T-helper 2 cell (primary cell): ENCODE data around the gene PALM3.
"Not testable (repeated sequence)": the region's sequence is repeated elsewhere in the genome, so short reads cannot be mapped to it uniquely, and the experiment has no call there.

ENCODE experiments used
- DNase-seq, 5 experiments: peaks; one replicate each; pipeline versions ENCODE4 v3.0.0 to v3.0.0-alpha.2; 2012 to 2022

The PALM3 gene

GRCh38 chr19:14031719-14032480, 30.0 kb downstream of the PALM3 start, which contains the start of gene IL27RA:
TSS of gene IL27RA (plus strand) at chr19:14031762. CDS start at chr19:14031873, 111 bp downstream.
- DNase-seq: peak; percentile 51 to 90 (median 76)

GRCh38 chr19:14030997-14031718, 30.7 kb downstream of the PALM3 start:
- peak in 3 of 5 experiments; percentile 63 to 78 (median 76) for DNase-seq

GRCh38 chr19:14028901-14029300, 33.0 kb downstream of the PALM3 start:
- no peak for DNase-seq

DNA sequence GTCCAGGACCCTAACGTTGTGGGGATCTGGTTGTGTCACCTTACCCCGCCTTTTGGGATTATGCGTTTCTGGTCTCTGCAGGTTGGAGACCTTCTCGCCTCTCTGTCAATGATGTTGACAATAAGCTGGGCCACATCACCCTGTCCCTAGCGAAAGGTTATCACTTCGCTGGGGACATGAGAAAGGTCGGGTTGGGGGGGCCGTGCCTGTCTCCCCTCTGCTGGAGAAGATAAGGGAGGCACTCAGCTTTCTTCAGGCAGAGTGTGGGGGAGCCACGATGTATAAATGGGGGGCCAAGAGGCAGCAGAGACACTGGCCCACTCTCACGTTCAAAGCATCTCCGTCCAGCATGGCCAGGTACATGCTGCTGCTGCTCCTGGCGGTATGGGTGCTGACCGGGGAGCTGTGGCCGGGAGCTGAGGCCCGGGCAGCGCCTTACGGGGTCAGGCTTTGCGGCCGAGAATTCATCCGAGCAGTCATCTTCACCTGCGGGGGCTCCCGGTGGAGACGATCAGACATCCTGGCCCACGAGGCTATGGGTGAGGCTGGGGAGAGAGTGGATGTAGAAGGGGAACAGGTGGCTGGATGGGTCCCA, 33.9 kb downstream of the PALM3 start, which contains the start of gene RLN3:
Gene RLN3, plus strand, starts transcription at position 293 of the 595 bp plus-strand sequence. Its CDS starts 57 bp downstream, at position 350.
- DNase-seq: no peak

- not testable (repeated sequence) for DNase-seq
These were observed 35.2 kb downstream of the PALM3 start for GRCh38 chr19:14026652-14027192.

DNA sequence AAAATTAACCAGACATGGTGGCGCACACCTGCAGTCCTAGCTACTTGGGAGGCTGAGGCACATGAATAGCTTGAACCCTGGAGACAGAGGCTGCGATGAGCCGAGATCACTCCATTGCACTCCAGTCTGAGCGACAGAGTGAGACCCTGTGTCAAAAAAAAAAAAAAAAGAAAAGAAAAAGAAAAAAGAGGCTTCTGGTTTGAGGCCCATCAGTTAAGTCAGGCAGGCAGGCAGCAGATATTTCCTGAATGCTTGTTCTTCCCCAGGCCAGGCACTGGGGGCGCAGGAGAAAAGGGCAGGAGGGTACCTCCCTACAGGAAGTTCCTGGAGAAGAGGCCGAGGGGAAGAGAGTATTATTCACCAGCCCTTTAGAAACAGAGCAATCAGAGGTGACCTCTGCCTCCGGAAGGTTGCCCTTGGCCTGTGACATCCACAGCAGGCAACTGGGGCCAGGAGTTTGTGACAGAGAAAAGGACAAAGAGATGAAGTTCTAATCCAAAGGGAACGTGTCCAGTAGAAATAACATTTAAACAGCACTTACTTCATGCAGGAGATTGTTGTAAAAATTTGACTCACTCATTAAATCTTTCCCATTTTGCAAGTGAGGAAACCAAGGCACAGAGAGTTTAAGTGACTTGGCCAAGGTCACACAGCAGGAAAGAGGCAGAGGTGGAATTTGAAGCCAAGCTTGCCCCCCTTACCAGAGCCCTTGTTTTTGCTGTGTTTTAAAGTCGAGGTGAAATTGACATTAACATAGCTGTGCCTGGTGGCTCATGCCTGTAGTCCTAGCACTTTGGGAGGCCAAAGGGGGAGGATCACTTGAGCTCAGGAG, 38.3 kb downstream of the PALM3 start:
- DNase-seq: no peak

DNA sequence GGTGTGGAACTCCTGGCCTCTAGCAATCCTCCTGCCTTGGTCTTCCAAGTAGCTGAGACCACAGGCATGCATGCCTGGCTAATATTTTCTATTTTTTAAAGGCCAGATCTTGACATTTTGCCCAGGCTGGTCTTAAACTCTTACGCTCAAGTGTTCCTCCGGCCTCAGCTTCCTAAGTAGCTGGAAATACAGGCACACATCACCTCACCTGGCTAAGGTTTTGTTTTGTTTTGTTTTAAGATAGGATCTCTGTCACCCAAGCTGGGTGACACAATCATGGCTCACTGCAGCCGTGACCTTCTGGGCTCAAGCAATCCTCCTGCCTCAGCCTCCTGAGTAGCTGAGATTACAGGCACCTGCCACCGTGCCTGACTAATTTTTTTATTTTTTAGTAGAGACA, 39.4 kb downstream of the PALM3 start:
- DNase-seq: no peak

DNA sequence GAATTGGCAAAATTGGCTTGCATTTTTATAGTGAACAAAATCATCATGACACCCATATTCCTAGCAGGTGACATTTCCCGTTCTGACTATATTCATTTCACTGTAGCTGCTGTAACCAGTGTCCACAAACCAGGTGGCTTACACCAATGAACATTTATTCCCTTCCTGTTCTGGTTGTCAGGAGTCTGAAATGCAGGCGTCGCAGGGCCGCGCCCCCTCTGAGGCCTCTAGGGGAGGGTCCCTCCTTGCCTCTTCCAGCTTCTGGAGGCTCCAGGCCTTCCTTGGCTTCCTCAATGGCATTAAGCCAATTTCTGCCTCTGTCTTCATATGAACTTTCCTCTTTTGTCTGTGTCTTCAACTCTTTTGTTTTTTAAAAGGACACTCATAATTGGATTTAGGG, 40.4 kb downstream of the PALM3 start:
- no peak for DNase-seq

DNA sequence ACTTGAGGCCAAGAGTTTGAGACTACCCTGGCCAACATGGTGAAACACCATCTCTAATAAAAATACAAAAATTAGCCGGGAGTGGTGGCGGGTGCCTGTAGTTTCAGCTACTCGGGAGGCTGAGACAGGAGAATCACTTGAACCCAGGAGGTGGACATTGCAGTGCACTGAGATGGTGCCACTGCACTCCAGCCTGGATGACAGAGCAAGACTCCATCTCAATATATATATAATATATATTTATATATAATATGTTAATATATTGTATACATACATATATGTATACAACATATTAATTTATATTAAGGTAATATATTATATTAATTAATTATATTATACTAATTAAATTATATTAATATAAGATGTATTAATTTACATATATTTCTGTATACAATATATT, 42.1 kb downstream of the PALM3 start:
- DNase-seq: not testable (repeated sequence)

DNA sequence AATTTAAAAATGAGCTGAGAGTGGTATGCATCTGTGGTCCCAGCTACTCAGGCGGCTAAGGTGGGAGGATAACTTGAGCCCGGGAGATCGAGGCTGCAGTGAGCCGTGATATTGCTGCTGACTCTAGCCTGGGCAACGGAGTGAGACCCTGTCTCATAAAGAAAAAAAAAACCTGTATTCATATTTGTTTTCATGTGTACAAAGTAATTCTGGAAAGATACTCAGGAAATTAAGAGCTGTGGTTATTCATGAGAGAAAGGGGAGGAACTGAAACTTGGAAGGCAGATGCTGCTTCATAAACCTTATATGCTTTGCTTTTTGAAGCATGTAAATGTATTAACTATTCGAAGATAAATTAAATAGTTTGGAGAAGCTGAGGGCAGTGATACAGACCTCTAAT, 42.8 kb downstream of the PALM3 start:
- no peak for DNase-seq

- no peak for DNase-seq
These were observed 46.3 kb downstream of the PALM3 start for GRCh38 chr19:14015524-14016035.

- no peak for DNase-seq
These were observed 49.4 kb downstream of the PALM3 start for GRCh38 chr19:14012378-14012915.

DNA sequence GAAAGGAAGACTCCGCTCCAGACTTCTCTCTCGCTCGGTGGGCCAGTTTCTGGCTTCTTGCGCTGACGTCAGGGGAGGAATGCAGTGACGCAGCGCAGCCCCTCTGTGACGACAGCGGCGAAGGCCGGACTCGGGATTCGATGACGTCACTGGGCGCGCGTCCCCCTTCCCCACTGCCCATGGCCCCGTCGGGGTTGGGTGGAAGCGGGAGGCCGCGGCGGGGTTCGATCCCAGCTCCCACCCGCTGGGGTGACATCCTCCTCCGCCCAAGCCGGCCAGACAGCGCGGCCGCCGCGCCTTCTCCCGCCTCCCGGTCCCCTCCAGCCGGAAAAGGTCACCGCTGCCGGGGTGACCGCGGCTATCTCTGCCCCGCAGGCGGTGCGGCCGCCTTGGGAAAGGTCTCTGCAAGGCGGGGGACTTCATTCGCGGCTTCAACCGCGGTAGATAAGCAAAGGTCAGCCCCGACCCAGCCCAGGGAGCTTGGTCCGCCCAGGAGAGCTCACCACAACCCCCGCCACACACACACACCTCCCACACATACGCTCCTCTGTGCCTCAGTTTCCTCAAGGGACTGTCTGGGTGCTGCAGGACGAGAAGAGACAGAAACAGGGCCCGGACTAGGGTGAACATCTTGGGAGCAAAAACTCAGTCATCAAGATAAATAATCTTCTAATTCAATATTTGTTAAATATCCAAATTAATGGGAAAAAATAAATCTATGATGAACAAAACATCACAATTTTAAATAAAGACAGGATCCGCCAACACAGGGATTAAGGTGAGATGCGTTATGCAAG, 54.9 kb downstream of the PALM3 start:
- peak in 1 of 5 experiments; percentile 43 for DNase-seq

GRCh38 chr19:14006085-14006765, 55.7 kb downstream of the PALM3 start, which contains the start of gene RFX1:
TSS of gene RFX1 (minus strand) at chr19:14006320. CDS start at chr19:13993843, 12,477 bp downstream.
- DNase-seq: peak; percentile 99 to 100 (median 100)

- DNase-seq: peak; percentile 86 to 95 (median 91)
These were observed 56.4 kb downstream of the PALM3 start for GRCh38 chr19:14005349-14006084.

DNA sequence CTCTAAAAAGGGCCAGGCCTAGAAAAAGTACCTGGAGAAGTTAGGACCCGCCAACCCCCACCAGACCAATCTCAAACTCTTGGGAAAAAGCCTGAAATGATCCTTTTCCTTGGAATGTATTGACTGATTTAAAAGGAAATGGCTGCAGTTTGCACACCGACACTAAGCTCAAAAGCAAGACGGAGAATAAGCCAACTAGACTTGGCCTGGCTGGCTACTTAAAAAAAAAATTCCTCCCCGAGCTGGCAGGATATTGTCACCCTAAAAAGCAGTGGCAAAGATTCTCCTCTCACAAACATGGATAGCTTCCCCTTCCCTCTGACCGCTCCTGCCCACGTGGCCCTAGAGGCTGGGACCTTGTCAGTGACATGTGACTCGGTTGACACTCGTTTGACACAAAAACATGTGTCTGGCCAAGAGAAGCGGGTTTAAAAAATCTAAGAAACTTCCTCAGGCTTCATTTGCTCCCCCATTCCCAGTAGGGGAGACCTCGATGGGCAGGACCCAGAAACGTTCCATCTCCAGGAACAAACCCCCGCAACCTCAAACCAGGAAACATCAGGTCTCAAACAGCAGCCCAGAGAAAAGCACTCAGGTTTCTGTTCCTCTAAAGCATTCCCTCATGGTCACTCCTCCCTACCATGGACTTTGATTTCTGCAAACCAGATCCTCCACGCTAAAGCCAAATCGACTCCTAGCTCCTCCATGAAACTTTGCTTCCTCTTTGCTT, 57.1 kb downstream of the PALM3 start:
- no peak for DNase-seq
